HEK293 (cell line): ENCODE results near the gene ATG12.
"Not testable (repeated sequence)": the region's sequence is repeated elsewhere in the genome, so short reads cannot be mapped to it uniquely, and the experiment has no call there.

ENCODE experiments used
- CTCF ChIA-PET: fragments of 350-600 bp; formaldehyde crosslinking; extraction: SDS; loops from one replicate; lab custom pipeline; 2021; ENCODE audit warnings: antibody characterized with exemption; lab: Yijun Ruan, JAX
- POLR2A ChIA-PET: fragments of 300-600 bp; formaldehyde crosslinking; extraction: SDS; loops from one replicate; lab custom pipeline; 2020; ENCODE audit warnings: antibody characterized with exemption, inconsistent platforms; lab: Yijun Ruan, JAX
- H3K27ac ChIP-seq: fragments of 200-500 bp; sonication (Bioruptor generic); 2 replicates; pipeline ENCODE4 v1.5.1; 2014; ENCODE audit warnings: low read depth, low read length, control low read depth, inconsistent platforms; ENCODE audit errors: extremely low read depth
- H3K36me3 ChIP-seq, 2 experiments: fragments of 200-500 bp in 1 of 2; sonication (Bioruptor generic) in 1 of 2; 1 replicate in 1 of 2; 2 replicates in 1 of 2; pipeline ENCODE4 v1.5.1; 2014 to 2017; ENCODE audit warnings: inconsistent platforms in 2 of 2, low read length in 2 of 2; ENCODE audit not compliant: control insufficient read depth in 2 of 2, insufficient read depth in 1 of 2
- H3K4me1 ChIP-seq: fragments of 200-500 bp; sonication (Bioruptor generic); 2 replicates; pipeline ENCODE4 v1.5.1; 2014; ENCODE audit warnings: mild to moderate bottlenecking, low read length, inconsistent platforms; ENCODE audit not compliant: control insufficient read depth, insufficient read depth
- H3K4me3 ChIP-seq: 2 replicates; pipeline ENCODE4 v1.5.1; 2011; ENCODE audit warnings: low read depth, mild to moderate bottlenecking, control low read depth, low read length, moderate library complexity
- H3K9me3 ChIP-seq: fragments of 200-500 bp; sonication (Bioruptor generic); 2 replicates; pipeline ENCODE4 v1.5.1; 2014; ENCODE audit warnings: low read depth, low read length, inconsistent platforms; ENCODE audit not compliant: control insufficient read depth, insufficient read depth
- GLI4 ChIP-seq: fragments of 450-650 bp; formaldehyde crosslinking; IDR thresholded peaks from 2 replicates; pipeline ENCODE4 v1.5.1; 2016; ENCODE audit warnings: missing biosample characterization, missing genetic modification characterization
- IKZF3 ChIP-seq: fragments of 450-650 bp; IDR thresholded peaks from 2 replicates; pipeline ENCODE4 v1.5.0; 2018; ENCODE audit warnings: missing biosample characterization, mild to moderate bottlenecking, missing genetic modification characterization, moderate library complexity
- TCF7L2 ChIP-seq: IDR thresholded peaks from 2 replicates; pipeline ENCODE4 v1.6.1; 2011; ENCODE audit warnings: low read depth, mild to moderate bottlenecking, inconsistent platforms, low read length, moderate library complexity, borderline replicate concordance
- ZNF132 ChIP-seq: fragments of 450-650 bp; formaldehyde crosslinking; IDR thresholded peaks from 2 replicates; pipeline ENCODE4 v1.5.1; 2017; ENCODE audit warnings: missing biosample characterization, missing genetic modification characterization, borderline replicate concordance
- ZNF140 ChIP-seq: fragments of 450-650 bp; formaldehyde crosslinking; IDR thresholded peaks from 2 replicates; pipeline ENCODE4 v1.5.1; 2016; ENCODE audit warnings: missing biosample characterization, missing genetic modification characterization
- ZNF23 ChIP-seq: fragments of 450-650 bp; formaldehyde crosslinking; IDR thresholded peaks from 2 replicates; pipeline ENCODE4 v1.5.1; 2016; ENCODE audit warnings: missing biosample characterization, missing genetic modification characterization, borderline replicate concordance
- ZNF274 ChIP-seq, 2 experiments: fragments of 200-500 bp in 1 of 2; fragments of 450-650 bp in 1 of 2; sonication (Bioruptor generic) in 1 of 2; formaldehyde crosslinking in 1 of 2; IDR thresholded peaks; 2 replicates each; pipeline versions ENCODE4 v1.5.1 to v1.6.1; 2014 to 2016; ENCODE audit warnings: borderline replicate concordance in 1 of 2, inconsistent platforms in 1 of 2, low read length in 1 of 2, missing biosample characterization in 1 of 2, missing genetic modification characterization in 1 of 2
- ZNF529 ChIP-seq: fragments of 450-650 bp; formaldehyde crosslinking; IDR thresholded peaks from 2 replicates; pipeline ENCODE4 v1.5.1; 2017; ENCODE audit warnings: missing genetic modification characterization, missing biosample characterization; ENCODE audit not compliant: insufficient replicate concordance
- ZNF558 ChIP-seq: fragments of 450-650 bp; formaldehyde crosslinking; IDR thresholded peaks from 2 replicates; pipeline ENCODE4 v1.5.1; 2016; ENCODE audit warnings: missing biosample characterization, missing genetic modification characterization
- ZNF560 ChIP-seq: fragments of 450-650 bp; formaldehyde crosslinking; IDR thresholded peaks from 2 replicates; pipeline ENCODE4 v1.5.1; 2017; ENCODE audit warnings: missing biosample characterization, missing genetic modification characterization, borderline replicate concordance
- ZNF585B ChIP-seq: fragments of 450-650 bp; formaldehyde crosslinking; IDR thresholded peaks from 2 replicates; pipeline ENCODE4 v1.5.1; 2016; ENCODE audit warnings: missing biosample characterization, missing genetic modification characterization
- ZNF791 ChIP-seq: fragments of 450-650 bp; formaldehyde crosslinking; IDR thresholded peaks from 2 replicates; pipeline ENCODE4 v1.5.1; 2016; ENCODE audit warnings: missing biosample characterization, missing genetic modification characterization
- ZNF792 ChIP-seq: fragments of 450-650 bp; formaldehyde crosslinking; IDR thresholded peaks from 2 replicates; pipeline ENCODE4 v1.5.1; 2016; ENCODE audit warnings: missing biosample characterization, missing genetic modification characterization
- TF ChIP-seq, protein P1 (sequence below): fragments of 450-650 bp; formaldehyde crosslinking; IDR thresholded peaks from 2 replicates; pipeline ENCODE4 v1.5.1; 2016; ENCODE audit warnings: missing biosample characterization, missing genetic modification characterization
- TF ChIP-seq, protein P2 (sequence below): fragments of 450-650 bp; formaldehyde crosslinking; optimal IDR thresholded peaks from 2 replicates; pipeline ENCODE3; 2016; ENCODE audit warnings: missing biosample characterization, mild to moderate bottlenecking, missing genetic modification characterization
- TF ChIP-seq, protein P3 (sequence below): fragments of 450-650 bp; formaldehyde crosslinking; IDR thresholded peaks from 2 replicates; pipeline ENCODE4 v1.5.1; 2016; ENCODE audit warnings: missing biosample characterization, missing genetic modification characterization
- TF ChIP-seq, protein P4 (sequence below): fragments of 450-650 bp; formaldehyde crosslinking; IDR thresholded peaks from 2 replicates; pipeline ENCODE4 v1.5.1; 2016; ENCODE audit warnings: missing biosample characterization, missing genetic modification characterization
- TF ChIP-seq, protein P5 (sequence below): fragments of 450-650 bp; formaldehyde crosslinking; IDR thresholded peaks from 2 replicates; pipeline ENCODE4 v1.5.1; 2016; ENCODE audit warnings: missing biosample characterization, missing genetic modification characterization

The ATG12 gene

DNA sequence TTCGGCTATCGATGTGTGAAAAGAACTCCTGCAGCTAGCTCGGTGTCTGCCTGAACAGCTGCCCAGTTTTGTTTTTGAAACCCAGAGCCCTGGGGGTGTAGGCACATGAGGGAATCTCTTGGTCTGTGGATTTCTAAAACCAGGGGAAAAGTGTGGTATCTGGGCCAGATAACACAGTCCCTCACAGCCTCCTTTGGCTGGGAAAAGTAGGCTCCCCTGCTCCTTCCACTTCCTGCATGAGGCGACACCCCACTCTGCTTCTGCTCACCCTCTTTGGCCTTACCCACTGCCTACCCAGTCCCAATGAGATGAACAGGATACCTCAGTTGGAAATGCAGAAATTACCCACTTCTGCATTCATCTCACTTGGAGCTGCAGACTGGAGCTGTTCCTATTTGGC lies 15.4 kb downstream of the ATG12 start (continued):
- TF ChIP-seq, protein P1, sequence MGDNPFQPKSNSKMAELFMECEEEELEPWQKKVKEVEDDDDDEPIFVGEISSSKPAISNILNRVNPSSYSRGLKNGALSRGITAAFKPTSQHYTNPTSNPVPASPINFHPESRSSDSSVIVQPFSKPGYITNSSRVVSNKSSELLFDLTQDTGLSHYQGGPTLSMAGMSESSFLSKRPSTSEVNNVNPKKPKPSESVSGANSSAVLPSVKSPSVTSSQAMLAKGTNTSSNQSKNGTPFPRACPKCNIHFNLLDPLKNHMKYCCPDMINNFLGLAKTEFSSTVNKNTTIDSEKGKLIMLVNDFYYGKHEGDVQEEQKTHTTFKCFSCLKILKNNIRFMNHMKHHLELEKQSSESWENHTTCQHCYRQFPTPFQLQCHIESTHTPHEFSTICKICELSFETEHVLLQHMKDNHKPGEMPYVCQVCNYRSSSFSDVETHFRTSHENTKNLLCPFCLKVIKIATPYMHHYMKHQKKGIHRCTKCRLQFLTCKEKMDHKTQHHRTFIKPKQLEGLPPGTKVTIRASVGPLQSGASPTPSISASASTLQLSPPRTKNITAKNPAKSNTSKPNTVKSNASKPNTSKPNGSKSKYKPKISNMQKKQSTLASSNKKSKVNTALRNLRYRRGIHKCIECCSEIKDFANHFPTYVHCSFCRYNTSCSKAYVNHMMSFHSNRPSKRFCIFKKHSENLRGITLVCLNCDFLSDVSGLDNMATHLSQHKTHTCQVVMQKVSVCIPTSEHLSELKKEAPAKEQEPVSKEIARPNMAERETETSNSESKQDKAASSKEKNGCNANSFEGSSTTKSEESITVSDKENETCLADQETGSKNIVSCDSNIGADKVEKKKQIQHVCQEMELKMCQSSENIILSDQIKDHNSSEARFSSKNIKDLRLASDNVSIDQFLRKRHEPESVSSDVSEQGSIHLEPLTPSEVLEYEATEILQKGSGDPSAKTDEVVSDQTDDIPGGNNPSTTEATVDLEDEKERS (tag by site-specific recombination), result no peak

DNA sequence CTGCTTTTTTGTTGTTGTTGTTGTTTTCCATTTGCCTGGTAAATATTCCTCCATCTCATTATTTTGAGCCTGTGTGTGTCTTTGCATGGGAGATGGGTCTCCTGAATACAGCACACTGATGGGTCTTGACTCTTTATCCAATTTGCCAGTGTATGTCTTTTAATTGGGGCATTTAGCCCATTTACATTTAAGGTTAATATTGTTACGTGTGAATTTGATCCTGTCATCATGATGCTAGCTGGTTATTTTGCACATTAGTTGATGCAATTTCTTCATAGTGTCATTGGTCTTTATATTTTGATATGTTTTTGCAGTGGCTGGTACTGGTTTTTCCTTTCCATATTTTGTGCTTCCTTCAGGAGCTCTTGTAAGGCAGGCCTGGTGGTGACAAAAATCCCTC lies 16.4 kb downstream of the ATG12 start:
- POLR2A ChIA-PET, CTCF ChIA-PET: not testable (repeated sequence)

DNA sequence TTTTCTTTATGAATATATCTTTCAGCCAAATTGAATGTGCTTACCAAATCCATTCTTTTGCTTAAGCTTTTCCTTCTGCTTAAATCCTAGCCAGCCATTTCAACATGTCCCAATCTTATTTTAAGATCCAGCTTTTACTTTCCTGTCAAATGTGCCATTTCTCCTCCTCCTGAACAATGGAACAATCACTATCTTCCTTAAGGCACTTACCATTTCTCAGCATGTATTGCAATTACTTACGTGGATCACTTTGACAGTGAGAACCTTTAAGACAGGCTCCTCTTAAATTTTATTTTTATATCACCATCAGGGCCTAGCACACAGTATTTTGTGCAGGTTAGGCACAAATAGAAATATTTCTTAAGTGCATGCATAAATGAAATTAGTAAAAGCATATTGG lies 20.5 kb downstream of the ATG12 start:
- Histone ChIP-seq H3K4me3 (no peak overlapping the region), H3K27ac (no peak overlapping the region), H3K9me3 (no peaks in the 10 kb centered on the region), H3K36me3 (no peaks in the 10 kb centered on the region), H3K4me1 (no peaks in the 10 kb centered on the region)
- ChIA-PET CTCF (interaction anchor here (0.9 to 2.6 kb wide), 2 partner anchors 10 to 186 kb away, joined by 3 to 6 read pairs; no protein-coding TSS in a partner anchor), POLR2A (no interaction called here)
- TF ChIP-seq, protein P1 (tag by site-specific recombination), result no peak
- TF ChIP-seq ZNF132, result no peak
- TF ChIP-seq, protein P2, sequence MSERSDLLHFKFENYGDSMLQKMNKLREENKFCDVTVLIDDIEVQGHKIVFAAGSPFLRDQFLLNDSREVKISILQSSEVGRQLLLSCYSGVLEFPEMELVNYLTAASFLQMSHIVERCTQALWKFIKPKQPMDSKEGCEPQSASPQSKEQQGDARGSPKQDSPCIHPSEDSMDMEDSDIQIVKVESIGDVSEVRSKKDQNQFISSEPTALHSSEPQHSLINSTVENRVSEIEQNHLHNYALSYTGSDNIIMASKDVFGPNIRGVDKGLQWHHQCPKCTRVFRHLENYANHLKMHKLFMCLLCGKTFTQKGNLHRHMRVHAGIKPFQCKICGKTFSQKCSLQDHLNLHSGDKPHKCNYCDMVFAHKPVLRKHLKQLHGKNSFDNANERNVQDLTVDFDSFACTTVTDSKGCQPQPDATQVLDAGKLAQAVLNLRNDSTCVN, result no peak
- TF ChIP-seq GLI4 (tag by site-specific recombination), result no peak
- no peak for TF ChIP-seq ZNF792 (tag by site-specific recombination)
- no peak for TF ChIP-seq ZNF585B (tag by site-specific recombination)
- TF ChIP-seq, protein P3, sequence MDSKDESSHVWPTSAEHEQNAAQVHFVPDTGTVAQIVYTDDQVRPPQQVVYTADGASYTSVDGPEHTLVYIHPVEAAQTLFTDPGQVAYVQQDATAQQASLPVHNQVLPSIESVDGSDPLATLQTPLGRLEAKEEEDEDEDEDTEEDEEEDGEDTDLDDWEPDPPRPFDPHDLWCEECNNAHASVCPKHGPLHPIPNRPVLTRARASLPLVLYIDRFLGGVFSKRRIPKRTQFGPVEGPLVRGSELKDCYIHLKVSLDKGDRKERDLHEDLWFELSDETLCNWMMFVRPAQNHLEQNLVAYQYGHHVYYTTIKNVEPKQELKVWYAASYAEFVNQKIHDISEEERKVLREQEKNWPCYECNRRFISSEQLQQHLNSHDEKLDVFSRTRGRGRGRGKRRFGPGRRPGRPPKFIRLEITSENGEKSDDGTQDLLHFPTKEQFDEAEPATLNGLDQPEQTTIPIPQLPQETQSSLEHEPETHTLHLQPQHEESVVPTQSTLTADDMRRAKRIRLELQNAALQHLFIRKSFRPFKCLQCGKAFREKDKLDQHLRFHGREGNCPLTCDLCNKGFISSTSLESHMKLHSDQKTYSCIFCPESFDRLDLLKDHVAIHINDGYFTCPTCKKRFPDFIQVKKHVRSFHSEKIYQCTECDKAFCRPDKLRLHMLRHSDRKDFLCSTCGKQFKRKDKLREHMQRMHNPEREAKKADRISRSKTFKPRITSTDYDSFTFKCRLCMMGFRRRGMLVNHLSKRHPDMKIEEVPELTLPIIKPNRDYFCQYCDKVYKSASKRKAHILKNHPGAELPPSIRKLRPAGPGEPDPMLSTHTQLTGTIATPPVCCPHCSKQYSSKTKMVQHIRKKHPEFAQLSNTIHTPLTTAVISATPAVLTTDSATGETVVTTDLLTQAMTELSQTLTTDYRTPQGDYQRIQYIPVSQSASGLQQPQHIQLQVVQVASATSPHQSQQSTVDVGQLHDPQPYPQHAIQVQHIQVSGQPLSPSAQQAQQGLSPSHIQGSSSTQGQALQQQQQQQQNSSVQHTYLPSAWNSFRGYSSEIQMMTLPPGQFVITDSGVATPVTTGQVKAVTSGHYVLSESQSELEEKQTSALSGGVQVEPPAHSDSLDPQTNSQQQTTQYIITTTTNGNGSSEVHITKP (tag by site-specific recombination), result no peak
- no peak for TF ChIP-seq ZNF791 (tag by site-specific recombination)
- no peak for TF ChIP-seq TCF7L2
- no peak for TF ChIP-seq IKZF3 (tag by site-specific recombination)
- TF ChIP-seq ZNF140, result no peak
- no peak for TF ChIP-seq ZNF560
- TF ChIP-seq, protein P4, sequence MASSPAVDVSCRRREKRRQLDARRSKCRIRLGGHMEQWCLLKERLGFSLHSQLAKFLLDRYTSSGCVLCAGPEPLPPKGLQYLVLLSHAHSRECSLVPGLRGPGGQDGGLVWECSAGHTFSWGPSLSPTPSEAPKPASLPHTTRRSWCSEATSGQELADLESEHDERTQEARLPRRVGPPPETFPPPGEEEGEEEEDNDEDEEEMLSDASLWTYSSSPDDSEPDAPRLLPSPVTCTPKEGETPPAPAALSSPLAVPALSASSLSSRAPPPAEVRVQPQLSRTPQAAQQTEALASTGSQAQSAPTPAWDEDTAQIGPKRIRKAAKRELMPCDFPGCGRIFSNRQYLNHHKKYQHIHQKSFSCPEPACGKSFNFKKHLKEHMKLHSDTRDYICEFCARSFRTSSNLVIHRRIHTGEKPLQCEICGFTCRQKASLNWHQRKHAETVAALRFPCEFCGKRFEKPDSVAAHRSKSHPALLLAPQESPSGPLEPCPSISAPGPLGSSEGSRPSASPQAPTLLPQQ, result no peak
- no peak for TF ChIP-seq ZNF23
- no peak for TF ChIP-seq ZNF274 (IDR thresholded peaks at IDR 0.05; ENCODE audit: low read length)
- TF ChIP-seq ZNF274 (tag by site-specific recombination; IDR thresholded peaks at IDR 0.05; ENCODE audit: borderline replicate concordance), result no peak
- TF ChIP-seq, protein P5, sequence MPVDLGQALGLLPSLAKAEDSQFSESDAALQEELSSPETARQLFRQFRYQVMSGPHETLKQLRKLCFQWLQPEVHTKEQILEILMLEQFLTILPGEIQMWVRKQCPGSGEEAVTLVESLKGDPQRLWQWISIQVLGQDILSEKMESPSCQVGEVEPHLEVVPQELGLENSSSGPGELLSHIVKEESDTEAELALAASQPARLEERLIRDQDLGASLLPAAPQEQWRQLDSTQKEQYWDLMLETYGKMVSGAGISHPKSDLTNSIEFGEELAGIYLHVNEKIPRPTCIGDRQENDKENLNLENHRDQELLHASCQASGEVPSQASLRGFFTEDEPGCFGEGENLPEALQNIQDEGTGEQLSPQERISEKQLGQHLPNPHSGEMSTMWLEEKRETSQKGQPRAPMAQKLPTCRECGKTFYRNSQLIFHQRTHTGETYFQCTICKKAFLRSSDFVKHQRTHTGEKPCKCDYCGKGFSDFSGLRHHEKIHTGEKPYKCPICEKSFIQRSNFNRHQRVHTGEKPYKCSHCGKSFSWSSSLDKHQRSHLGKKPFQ (tag by site-specific recombination), result no peak

More for the DNA sequence above, 16.4 kb downstream of the ATG12 start:
- peaks cover 15 to 20% of the 10 kb centered on the region in 2 experiments for H3K36me3 ChIP-seq
- H3K4me1 ChIP-seq, H3K27ac ChIP-seq, H3K9me3 ChIP-seq, H3K4me3 ChIP-seq: not testable (repeated sequence)
- peak; percentile 64 for TF ChIP-seq ZNF529 (tag by site-specific recombination)
- peak; percentile 67 for TF ChIP-seq ZNF558 (tag by site-specific recombination)
